Stimulated activated CD4-positive, alpha-beta T cell treated with anti-CD3 and anti-CD28 coated beads, Interleukin-15, amount 100 ng/mL, for 24 hours (primary cell): ENCODE results near the gene METAP2.
A peak's percentile ranks its signal among the peaks of the same experiment; 100 is the strongest.
"Not testable (repeated sequence)": the region's sequence is repeated elsewhere in the genome, so short reads cannot be mapped to it uniquely, and the experiment has no call there.

Source experiments
- DNase-seq: peaks from one replicate; pipeline ENCODE4 v3.0.0-alpha.2; 2020

The METAP2 gene

GRCh38 chr12:95463050-95463449 is 10.9 kb upstream of the METAP2 start:
- DNase-seq: no peak

GRCh38 chr12:95463776-95464175 is 10.2 kb upstream of the METAP2 start:
- DNase-seq: not testable (repeated sequence)

- DNase-seq: no peak
These were observed 8.7 kb upstream of the METAP2 start for GRCh38 chr12:95465275-95465674.

GRCh38 chr12:95470300-95470699 is 3.7 kb upstream of the METAP2 start:
- DNase-seq: no peak

GRCh38 chr12:95473231-95473883 is 595 bp upstream of the METAP2 start:
- peak; percentile 44 for DNase-seq

GRCh38 chr12:95474660-95474958 is 657 bp downstream of the METAP2 start:
- DNase-seq: no peak

- no peak for DNase-seq
These were observed 6.3 kb downstream of the METAP2 start for GRCh38 chr12:95480230-95480629.

- no peak for DNase-seq
These were observed 7.1 kb downstream of the METAP2 start for GRCh38 chr12:95481072-95481471.

- DNase-seq: no peak
These were observed 7.9 kb downstream of the METAP2 start for GRCh38 chr12:95481888-95482287.

GRCh38 chr12:95482564-95482963 is 8.6 kb downstream of the METAP2 start:
- DNase-seq: not testable (repeated sequence)

GRCh38 chr12:95484524-95484923 is 10.6 kb downstream of the METAP2 start:
- no peak for DNase-seq

GRCh38 chr12:95487024-95487423 is 13.1 kb downstream of the METAP2 start:
- DNase-seq: no peak

GRCh38 chr12:95492462-95492861 is 18.5 kb downstream of the METAP2 start:
- no peak for DNase-seq

GRCh38 chr12:95494888-95495287 is 20.9 kb downstream of the METAP2 start:
- DNase-seq: no peak

- DNase-seq: no peak
These were observed 21.5 kb downstream of the METAP2 start for GRCh38 chr12:95495433-95495832.

- DNase-seq: no peak
These were observed 23.1 kb downstream of the METAP2 start for GRCh38 chr12:95497031-95497430.

GRCh38 chr12:95498968-95499367 is 25.0 kb downstream of the METAP2 start:
- no peak for DNase-seq

GRCh38 chr12:95499772-95500171 is 25.8 kb downstream of the METAP2 start:
- no peak for DNase-seq

- no peak for DNase-seq
These were observed 30.2 kb downstream of the METAP2 start for GRCh38 chr12:95504140-95504539.

GRCh38 chr12:95505039-95505438 is 31.1 kb downstream of the METAP2 start:
- no peak for DNase-seq

GRCh38 chr12:95506707-95507523 is 33.0 kb downstream of the METAP2 start:
- DNase-seq: no peak

- DNase-seq: no peak
These were observed 35.3 kb downstream of the METAP2 start for GRCh38 chr12:95509300-95509699.

GRCh38 chr12:95511977-95512376 is 38.0 kb downstream of the METAP2 start:
- DNase-seq: no peak

GRCh38 chr12:95513599-95513998 is 39.6 kb downstream of the METAP2 start:
- DNase-seq: no peak

GRCh38 chr12:95515197-95515596 is 41.2 kb downstream of the METAP2 start:
- DNase-seq: no peak
